ENCODE results near the gene UVSSA. TPM values are rescaled to one million over a fixed set of nuclear protein-coding genes. Genes with fewer than 3 reads are reported as not detected.

Gene UVSSA
- total and polyA plus RNA-seq, 12 donors: 2.4 to 11.9 (median 6.6) TPM

DNA sequence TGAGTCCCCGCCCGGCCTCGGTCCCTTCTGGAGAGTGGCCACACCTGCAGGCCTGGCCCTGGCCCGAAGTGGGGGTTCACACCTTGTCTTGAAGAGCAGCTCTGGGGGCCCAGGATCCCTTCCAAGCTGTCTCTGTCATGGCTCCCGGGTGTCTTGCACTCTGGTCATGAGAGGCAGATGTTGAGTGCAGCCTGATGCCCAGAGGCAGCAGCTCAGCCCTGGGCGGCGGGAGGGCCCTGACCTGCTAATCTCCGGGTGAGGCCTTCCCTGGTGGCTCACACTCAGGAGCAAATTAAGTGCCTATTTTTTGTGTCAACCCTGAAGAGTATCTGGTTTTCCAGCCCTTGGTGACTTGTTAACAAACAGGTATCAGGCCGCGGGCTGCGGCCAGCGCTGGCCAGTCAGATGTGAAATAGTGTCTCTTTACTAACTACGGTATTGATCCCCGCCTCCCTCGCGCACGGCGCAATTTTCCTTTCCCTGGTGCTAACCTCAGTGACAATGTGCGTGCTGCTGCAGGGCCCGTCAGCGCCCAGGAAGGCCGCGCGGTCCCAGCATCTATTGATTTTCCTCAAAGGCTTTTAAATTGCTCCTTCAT is 35.0 kb downstream of the UVSSA start:
- intact Hi-C loops (cut with DNase I): no loop called here
- H3K27me3 ChIP-seq: no peaks in the 10 kb centered on the region
- H3K4me3 ChIP-seq: no peak overlapping the region
- H3K36me3 ChIP-seq: peaks cover 0 to 72% (median 3%) of the 10 kb centered on the region in 9 donors
- ATAC-seq: no peak
- H3K27ac ChIP-seq: no peak overlapping the region
- H3K9me3 ChIP-seq: no peaks in the 10 kb centered on the region
- no peak for TF ChIP-seq CTCF (IDR thresholded peaks at IDR 0.05)
- WGBS, 2 donors: 95 to 97% methylated on average over 24 of the region's 24 CpGs
- no peaks in the 10 kb centered on the region for H3K4me1 ChIP-seq
- DNase-seq: peak in 1 of 2 donors; percentile 4

- Histone ChIP-seq H3K4me1 (no peaks in the 10 kb centered on the region), H3K9me3 (peaks cover 0 to 8% (median under 1%) of the 10 kb centered on the region in 11 donors), H3K36me3 (peaks cover 0 to 71% (median 9%) of the 10 kb centered on the region in 9 donors), H3K27ac (no peak overlapping the region), H3K27me3 (no peaks in the 10 kb centered on the region), H3K4me3 (no peak overlapping the region)
- ATAC-seq (no peak), DNase-seq (peak in 1 of 2 donors; percentile 7)
- 91% methylated on average over 27 of the region's 27 CpGs for WGBS, 2 donors
- TF ChIP-seq CTCF (IDR thresholded peaks at IDR 0.05): no peak
- intact Hi-C loops (cut with DNase I): no loop called here
Measured at GRCh38 chr4:1382776-1383727, 36.0 kb downstream of the UVSSA start.

DNA sequence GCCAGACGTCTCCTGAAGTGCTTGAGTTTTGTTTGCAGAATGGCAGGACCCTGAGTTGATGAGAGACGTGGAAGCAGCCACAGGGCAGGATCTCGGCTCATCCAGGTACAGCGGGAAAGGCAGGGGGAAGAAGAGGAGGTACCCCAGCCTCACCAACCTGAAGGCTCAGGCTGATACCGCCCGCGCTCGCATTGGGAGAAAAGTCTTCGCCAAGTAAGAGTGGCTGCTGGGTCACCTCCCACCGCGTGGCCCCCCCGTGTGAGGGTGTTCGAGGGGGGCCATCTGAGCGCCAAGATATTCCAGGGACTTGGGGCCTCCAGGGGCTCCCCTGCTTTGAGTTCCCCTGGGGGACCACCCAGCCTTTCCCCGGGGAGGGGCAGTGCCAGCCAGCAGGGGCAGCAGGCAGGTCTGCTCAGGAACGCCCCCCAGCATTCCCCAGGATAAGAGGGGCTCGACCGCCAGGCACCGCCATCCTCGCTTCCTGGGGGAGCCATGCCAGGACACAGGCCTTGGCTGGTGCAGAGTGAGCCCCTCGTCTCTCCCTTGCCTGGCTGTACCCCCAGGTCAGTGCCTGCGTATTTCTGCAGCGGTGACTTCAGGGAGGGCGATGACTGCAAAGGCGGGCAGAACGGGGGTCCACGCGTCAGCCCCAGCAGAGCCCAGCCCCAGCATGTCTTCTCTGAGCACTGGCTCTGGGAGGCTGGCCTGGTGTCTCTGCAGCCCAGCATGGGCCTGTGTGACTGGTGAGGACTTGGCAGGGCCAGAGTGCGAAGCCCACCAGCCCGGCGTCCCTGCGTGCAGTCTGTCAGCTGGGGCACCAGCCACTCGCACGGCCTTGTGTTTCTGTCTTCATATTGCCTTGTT is 37.0 kb downstream of the UVSSA start:
- Histone ChIP-seq H3K27ac (no peak overlapping the region), H3K36me3 (peaks cover 0 to 71% (median 9%) of the 10 kb centered on the region in 9 donors), H3K27me3 (no peaks in the 10 kb centered on the region), H3K4me1 (no peaks in the 10 kb centered on the region), H3K9me3 (peaks cover 0 to 17% (median 9%) of the 10 kb centered on the region in 11 donors), H3K4me3 (no peak overlapping the region)
- ATAC-seq (no peak), DNase-seq (peak in 1 of 2 donors; percentile 4)
- intact Hi-C loops (cut with DNase I): no loop called here
- 91% methylated on average over 34 of the region's 34 CpGs for WGBS, 2 donors
- TF ChIP-seq CTCF (IDR thresholded peaks at IDR 0.05): no peak

Measured in heart right ventricle (tissue), 16 donors.